SK-N-SH (cell line): ENCODE results near the gene P4HA3. TPM values are rescaled to one million over a fixed set of nuclear protein-coding genes. Genes with fewer than 3 reads are reported as not detected.
A peak's percentile ranks its signal among the peaks of the same experiment; 100 is the strongest.

Experiments
- CTCF ChIA-PET: fragments of 300-600, 350-600 bp; formaldehyde crosslinking; extraction: SDS; loops from one replicate; lab custom pipeline; 2021; lab: Yijun Ruan, JAX
- POLR2A ChIA-PET: fragments of 350-600 bp; sonication (Branson Sonifier 250); formaldehyde crosslinking; extraction: SDS; loops from one replicate; lab custom pipeline; 2020; ENCODE audit warnings: antibody characterized with exemption, inconsistent platforms; lab: Yijun Ruan, JAX
- DNase-seq: peaks from one replicate; pipeline ENCODE4 v3.0.0; 2012
- H2AFZ ChIP-seq: fragments of 200-600 bp; sonication (generic); 2 replicates; pipeline ENCODE4 v1.8.1; 2016; ENCODE audit warnings: antibody characterized with exemption, mild to moderate bottlenecking, low read depth
- H3F3A ChIP-seq: fragments of 200-600 bp; sonication (generic); replicated peaks from 2 replicates; pipeline ENCODE3; 2016; ENCODE audit warnings: antibody characterized with exemption, mild to moderate bottlenecking; ENCODE audit not compliant: insufficient read depth
- H3K27ac ChIP-seq, 2 experiments: fragments of 200-500 bp in 1 of 2; fragments of 200-600 bp in 1 of 2; sonication (Bioruptor generic) in 1 of 2; sonication (generic), shearing (Covaris generic) in 1 of 2; 2 replicates each; pipeline versions ENCODE4 v1.5.1 to v1.6.1; 2014 to 2016; ENCODE audit warnings: low read depth in 2 of 2, inconsistent platforms in 1 of 2, low read length in 1 of 2, mild to moderate bottlenecking in 1 of 2, mixed read lengths in 1 of 2
- H3K27me3 ChIP-seq: fragments of 200-600 bp; sonication (generic), shearing (Covaris generic); 2 replicates; pipeline ENCODE4 v1.6.1; 2016; ENCODE audit warnings: mixed run types; ENCODE audit not compliant: insufficient read depth
- H3K36me3 ChIP-seq, 2 experiments: fragments of 200-500 bp in 1 of 2; fragments of 200-600 bp in 1 of 2; sonication (Bioruptor generic) in 1 of 2; sonication (generic) in 1 of 2; replicated peaks in 1 of 2; 2 replicates each; pipeline versions ENCODE3 to v1.5.1; 2014 to 2016; ENCODE audit warnings: low read length in 1 of 2, mild to moderate bottlenecking in 1 of 2; ENCODE audit not compliant: insufficient read depth in 2 of 2, control insufficient read depth in 1 of 2
- H3K4me1 ChIP-seq, 2 experiments: fragments of 200-500 bp in 1 of 2; fragments of 200-600 bp in 1 of 2; sonication (Bioruptor generic) in 1 of 2; sonication (generic), shearing (Covaris generic) in 1 of 2; 2 replicates each; pipeline versions ENCODE4 v1.5.1 to v1.6.1; 2014 to 2016; ENCODE audit warnings: low read depth in 1 of 2, low read length in 1 of 2, mixed run types in 1 of 2; ENCODE audit not compliant: insufficient read depth in 2 of 2, control insufficient read depth in 1 of 2
- H3K4me2 ChIP-seq: fragments of 200-600 bp; sonication (generic), shearing (Covaris generic); 2 replicates; pipeline ENCODE4 v1.6.1; 2017; ENCODE audit warnings: mixed run types
- H3K4me3 ChIP-seq, 2 experiments: fragments of 200-500 bp in 1 of 2; fragments of 200-600 bp in 1 of 2; sonication (Bioruptor generic) in 1 of 2; sonication (generic), shearing (Covaris generic) in 1 of 2; 2 replicates each; pipeline versions ENCODE4 v1.5.1 to v1.8.1; 2014 to 2016; ENCODE audit warnings: low read depth in 2 of 2, inconsistent platforms in 1 of 2, low read length in 1 of 2, mild to moderate bottlenecking in 1 of 2, mixed read lengths in 1 of 2, moderate library complexity in 1 of 2
- H3K79me2 ChIP-seq: fragments of 200-600 bp; sonication (generic); 2 replicates; pipeline ENCODE4 v1.8.1; 2017; ENCODE audit warnings: mild to moderate bottlenecking; ENCODE audit not compliant: insufficient read depth
- H3K9ac ChIP-seq: fragments of 200-600 bp; sonication (generic); 2 replicates; pipeline ENCODE4 v1.6.1; 2017; ENCODE audit warnings: mixed run types
- H3K9me2 ChIP-seq: fragments of 200-600 bp; sonication (generic); 2 replicates; pipeline ENCODE4 v1.6.1; 2017; ENCODE audit warnings: mixed run types
- H3K9me3 ChIP-seq: fragments of 200-600 bp; sonication (generic); 2 replicates; pipeline ENCODE4 v1.6.1; 2017; ENCODE audit warnings: mixed run types, mild to moderate bottlenecking, moderate library complexity
- H4K20me1 ChIP-seq: fragments of 200-600 bp; sonication (generic); 2 replicates; pipeline ENCODE4 v1.6.1; 2017; ENCODE audit warnings: mild to moderate bottlenecking, mixed run types; ENCODE audit not compliant: insufficient read depth
- CTCF ChIP-seq: fragments of 200-600 bp; sonication (generic); IDR thresholded peaks from 2 replicates; pipeline ENCODE4 v1.6.1; 2017; ENCODE audit warnings: antibody characterized with exemption, mild to moderate bottlenecking, moderate library complexity
- ELF1 ChIP-seq: IDR thresholded peaks from 2 replicates; pipeline ENCODE4 v1.4.0; 2012
- EZH2phosphoT487 ChIP-seq: fragments of 200-600 bp; sonication (generic); IDR thresholded peaks from 2 replicates; pipeline ENCODE4 v1.6.1; 2017; ENCODE audit warnings: low read depth, mixed run types, mild to moderate bottlenecking, antibody characterized with exemption, moderate library complexity, borderline replicate concordance
- FOSL2 ChIP-seq: IDR thresholded peaks from 2 replicates; pipeline ENCODE4 v1.4.0; 2012; ENCODE audit warnings: low read depth, mild to moderate bottlenecking, moderate library complexity, borderline replicate concordance
- GABPA ChIP-seq: IDR thresholded peaks from 2 replicates; pipeline ENCODE4 v1.4.0; 2012; ENCODE audit warnings: low read depth, mild to moderate bottlenecking
- IRF3 ChIP-seq: fragments of 150-350 bp; IDR thresholded peaks from 2 replicates; pipeline ENCODE4 v1.6.1; 2016; ENCODE audit warnings: mild to moderate bottlenecking, low read depth, low read length
- JUND ChIP-seq: IDR thresholded peaks from 2 replicates; pipeline ENCODE4 v1.4.0; 2012
- MEF2A ChIP-seq: IDR thresholded peaks from 2 replicates; pipeline ENCODE4 v1.4.0; 2012; ENCODE audit warnings: low read depth, borderline replicate concordance
- POLR2AphosphoS5 ChIP-seq: IDR thresholded peaks from 2 replicates; pipeline ENCODE4 v1.6.1; 2012; ENCODE audit warnings: low read depth, low read length
- REST ChIP-seq: IDR thresholded peaks from 2 replicates; pipeline ENCODE4 v1.6.1; 2012; ENCODE audit warnings: mild to moderate bottlenecking, low read depth, low read length, moderate library complexity
- RFX5 ChIP-seq: IDR thresholded peaks from 2 replicates; pipeline ENCODE4 v1.6.1; 2012; ENCODE audit warnings: mild to moderate bottlenecking, improper control_type of control experiment, low read length
- SIN3A ChIP-seq: IDR thresholded peaks from 2 replicates; pipeline ENCODE4 v1.6.1; 2012; ENCODE audit warnings: low read depth, mild to moderate bottlenecking, low read length, moderate library complexity, borderline replicate concordance
- TEAD4 ChIP-seq: IDR thresholded peaks from 2 replicates; pipeline ENCODE4 v1.4.0; 2012; ENCODE audit warnings: mild to moderate bottlenecking, borderline replicate concordance; ENCODE audit not compliant: insufficient read depth
- USF1 ChIP-seq: IDR thresholded peaks from 2 replicates; pipeline ENCODE4 v1.4.0; 2012; ENCODE audit warnings: low read depth, borderline replicate concordance
- USF2 ChIP-seq: fragments of 150-350 bp; IDR thresholded peaks from 2 replicates; pipeline ENCODE4 v1.6.1; 2017; ENCODE audit warnings: antibody characterized with exemption, low read length, low read depth, borderline replicate concordance
- ZBTB33 ChIP-seq: IDR thresholded peaks from 2 replicates; pipeline ENCODE4 v1.4.0; 2012; ENCODE audit warnings: low read depth, borderline replicate concordance
- WGBS: methylation state at CpG from one replicate; pipeline ENCODE4 v1.1.6; 2017; ENCODE audit warnings: low lambda C conversion rate; 5-methylcytosine and 5-hydroxymethylcytosine counted together
- polyA plus RNA-seq, 3 experiments: library from polyadenylated mRNA; depleted of rRNA; stranded (reverse); fragments of >200 nt; gene quantifications; 2 replicates each; pipeline ENCODE4 v1.2.3, GENCODE V29; 2012

Gene P4HA3
- polyA plus RNA-seq, 1 of the 3 experiments (the other 2 are of a cell fraction): 8.4 TPM

GRCh38 chr11:74299015-74299414 lies 12.4 kb downstream of the P4HA3 start:
- CTCF ChIA-PET: interaction anchor here (0.8 to 2.5 kb wide), 4 partner anchors 19 to 154 kb away, joined by 3 to 12 read pairs (median 6); no protein-coding TSS in a partner anchor
- H3K9me2 ChIP-seq: no peaks in the 10 kb centered on the region
- no peaks in the 10 kb centered on the region for H3K27me3 ChIP-seq
- H3K79me2 ChIP-seq: no peaks in the 10 kb centered on the region
- POLR2A ChIA-PET: no interaction called here
- 67% methylated on average over 3 of the region's 3 CpGs for WGBS
- peak overlapping the region in 1 of 2 experiments; percentile 62; a peak in 1 of 4 replicates for H3K27ac ChIP-seq
- H3F3A ChIP-seq: no peaks in the 10 kb centered on the region
- H3K9me3 ChIP-seq: no peaks in the 10 kb centered on the region
- no peak for DNase-seq
- no peak overlapping the region for H3K4me3 ChIP-seq
- no peak overlapping the region for H3K4me2 ChIP-seq
- no peaks in the 10 kb centered on the region; a peak in 1 of 4 replicates for H3K4me1 ChIP-seq
- no peaks in the 10 kb centered on the region for H3K36me3 ChIP-seq
- H4K20me1 ChIP-seq: no peaks in the 10 kb centered on the region
- no peak overlapping the region for H2AFZ ChIP-seq
- TF ChIP-seq TEAD4 (no peak), USF1 (no peak), REST (no peak), FOSL2 (no peak), CTCF (no peak), POLR2AphosphoS5 (no peak), ZBTB33 (no peak), JUND (no peak), SIN3A (no peak), MEF2A (no peak), GABPA (no peak), IRF3 (no peak), EZH2phosphoT487 (no peak), ELF1 (no peak), RFX5 (no peak), USF2 (no peak)
- TF ChIP-seq, all 33 proteins: peak for 0
- no peak overlapping the region for H3K9ac ChIP-seq
